Mucosa of rectum (tissue), 2 donors: ENCODE data around the gene CFAP410.
"Not testable (repeated sequence)": the region's sequence is repeated elsewhere in the genome, so short reads cannot be mapped to it uniquely, and the experiment has no call there.

Experiments used
- H3K27ac ChIP-seq, 2 donors: one replicate each; pipeline ENCODE4 v1.7.0; 2013; ENCODE audit warnings: inconsistent platforms in 2 of 2, low read depth in 2 of 2, low read length in 2 of 2
- H3K27me3 ChIP-seq, 2 donors: one replicate each; pipeline ENCODE4 v1.7.0; 2013; ENCODE audit warnings: low read length in 2 of 2; ENCODE audit not compliant: control insufficient read depth in 2 of 2, insufficient read depth in 2 of 2
- H3K36me3 ChIP-seq, 2 donors: one replicate each; pipeline ENCODE4 v1.7.0; 2013; ENCODE audit warnings: low read length in 2 of 2; ENCODE audit not compliant: control insufficient read depth in 2 of 2, insufficient read depth in 2 of 2
- H3K4me1 ChIP-seq, 2 donors: one replicate each; pipeline ENCODE4 v1.7.0; 2013; ENCODE audit warnings: low read length in 2 of 2, mild to moderate bottlenecking in 1 of 2; ENCODE audit not compliant: control insufficient read depth in 2 of 2, insufficient read depth in 2 of 2
- H3K4me3 ChIP-seq, 2 donors: one replicate each; pipeline ENCODE4 v1.7.0; 2013; ENCODE audit warnings: low read length in 2 of 2
- H3K9ac ChIP-seq, 2 donors: one replicate each; pipeline ENCODE4 v1.7.0; 2013; ENCODE audit warnings: low read length in 2 of 2, low read depth in 1 of 2, mild to moderate bottlenecking in 1 of 2
- H3K9me3 ChIP-seq, 2 donors: one replicate each; pipeline ENCODE4 v1.7.0; 2013; ENCODE audit warnings: low read length in 2 of 2; ENCODE audit not compliant: control insufficient read depth in 2 of 2
- donor health status: healthy.
- donor health status: Normal muscosa, but diverticular disease.

CFAP410 gene

GRCh38 chr21:44304877-44305293 lies 34.3 kb downstream of the CFAP410 start:
- H3K4me1 ChIP-seq: peaks cover 40 to 41% of the 10 kb centered on the region in 2 donors
- H3K9ac ChIP-seq: no peak overlapping the region
- H3K27ac ChIP-seq: peak overlapping the region in 1 of 2 donors; percentile 96
- no peaks in the 10 kb centered on the region for H3K27me3 ChIP-seq
- H3K9me3 ChIP-seq: no peaks in the 10 kb centered on the region
- H3K4me3 ChIP-seq: no peak overlapping the region
- H3K36me3 ChIP-seq: peaks cover 11 to 28% of the 10 kb centered on the region in 2 donors

- Histone ChIP-seq H3K9me3 (no peaks in the 10 kb centered on the region), H3K27ac (peak overlapping the region; percentile 96), H3K27me3 (no peaks in the 10 kb centered on the region), H3K9ac (peak overlapping the region; percentile 26 to 57), H3K4me1 (peaks cover 45 to 47% of the 10 kb centered on the region in 2 donors), H3K36me3 (peaks cover 9 to 24% of the 10 kb centered on the region in 2 donors), H3K4me3 (peak overlapping the region; percentile 11 to 26)
These were observed 35.1 kb downstream of the CFAP410 start for GRCh38 chr21:44304011-44304616.

- H3K4me1 ChIP-seq: peaks cover 47 to 48% of the 10 kb centered on the region in 2 donors
- H3K9ac ChIP-seq: peak overlapping the region; percentile 26 to 57
- peak overlapping the region in 1 of 2 donors; percentile 26 for H3K4me3 ChIP-seq
- no peaks in the 10 kb centered on the region for H3K27me3 ChIP-seq
- H3K27ac ChIP-seq: peak overlapping the region; percentile 96
- peaks cover 9 to 24% of the 10 kb centered on the region in 2 donors for H3K36me3 ChIP-seq
- H3K9me3 ChIP-seq: no peaks in the 10 kb centered on the region
These were observed 35.7 kb downstream of the CFAP410 start for GRCh38 chr21:44303490-44303981.

DNA sequence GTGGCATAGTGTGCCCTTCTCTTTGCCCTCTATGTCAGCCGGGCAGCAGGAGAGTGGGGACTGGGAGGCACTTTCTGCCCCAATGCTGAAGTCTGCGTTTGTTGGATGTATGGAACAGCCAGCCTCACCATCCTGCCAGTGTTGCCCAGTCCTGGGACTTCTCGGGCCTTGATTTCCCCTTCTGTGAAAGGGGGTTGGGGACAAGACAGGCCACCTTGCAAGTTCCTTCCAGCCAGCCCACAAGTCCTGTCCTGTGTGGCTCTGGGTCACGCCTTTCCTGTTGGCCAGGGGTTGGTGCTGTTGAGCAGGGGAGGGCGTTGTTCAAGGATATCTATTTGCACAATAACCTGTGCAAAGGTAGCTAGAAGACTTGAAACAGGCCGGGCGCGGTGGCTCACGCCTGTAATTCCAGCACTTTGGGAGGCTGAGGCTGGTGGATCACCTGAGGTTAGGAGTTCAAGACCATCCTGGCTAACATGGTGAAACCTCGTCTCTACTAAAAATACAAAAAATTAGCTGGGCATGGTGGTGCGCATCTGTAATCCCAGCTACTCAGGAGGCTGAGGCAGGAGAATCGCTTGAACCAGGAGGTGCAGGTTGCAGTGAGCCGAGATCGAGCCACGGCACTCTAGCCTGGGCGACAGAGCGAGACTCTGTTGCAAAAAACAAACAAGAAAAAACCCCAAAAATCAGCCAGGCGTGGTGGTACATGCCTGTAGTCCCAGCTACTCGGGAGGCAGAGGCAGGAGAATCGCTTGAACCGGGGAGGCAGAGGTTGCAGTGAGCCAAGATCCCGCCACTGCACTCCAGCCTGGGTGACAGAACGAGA lies 36.4 kb downstream of the CFAP410 start:
- H3K9me3 ChIP-seq, H3K27me3 ChIP-seq: not testable (repeated sequence)
- H3K36me3 ChIP-seq: peaks cover 9 to 18% of the 10 kb centered on the region in 2 donors
- peaks cover 48 to 52% of the 10 kb centered on the region in 2 donors for H3K4me1 ChIP-seq
- H3K27ac ChIP-seq: peak overlapping the region; percentile 96
- H3K9ac ChIP-seq: peak overlapping the region; percentile 60 to 82
- H3K4me3 ChIP-seq: peak overlapping the region; percentile 19 to 71

- no peaks in the 10 kb centered on the region for H3K9me3 ChIP-seq
- peak overlapping the region; percentile 96 for H3K27ac ChIP-seq
- H3K4me1 ChIP-seq: peaks cover 54 to 57% of the 10 kb centered on the region in 2 donors
- H3K27me3 ChIP-seq: no peaks in the 10 kb centered on the region
- H3K9ac ChIP-seq: peak overlapping the region; percentile 60 to 82
- H3K4me3 ChIP-seq: peak overlapping the region; percentile 71 to 73
- H3K36me3 ChIP-seq: peaks cover 4 to 11% of the 10 kb centered on the region in 2 donors
These were observed 37.2 kb downstream of the CFAP410 start for GRCh38 chr21:44301961-44302406.

GRCh38 chr21:44301141-44301540 lies 38.0 kb downstream of the CFAP410 start:
- peak overlapping the region; percentile 71 to 73 for H3K4me3 ChIP-seq
- H3K9ac ChIP-seq: peak overlapping the region; percentile 66 to 82
- peak overlapping the region; percentile 96 for H3K27ac ChIP-seq
- H3K4me1 ChIP-seq: peaks cover 54 to 57% of the 10 kb centered on the region in 2 donors
- no peaks in the 10 kb centered on the region for H3K9me3 ChIP-seq
- H3K36me3 ChIP-seq: peaks cover 0 to 5% of the 10 kb centered on the region in 2 donors
- no peaks in the 10 kb centered on the region for H3K27me3 ChIP-seq

DNA sequence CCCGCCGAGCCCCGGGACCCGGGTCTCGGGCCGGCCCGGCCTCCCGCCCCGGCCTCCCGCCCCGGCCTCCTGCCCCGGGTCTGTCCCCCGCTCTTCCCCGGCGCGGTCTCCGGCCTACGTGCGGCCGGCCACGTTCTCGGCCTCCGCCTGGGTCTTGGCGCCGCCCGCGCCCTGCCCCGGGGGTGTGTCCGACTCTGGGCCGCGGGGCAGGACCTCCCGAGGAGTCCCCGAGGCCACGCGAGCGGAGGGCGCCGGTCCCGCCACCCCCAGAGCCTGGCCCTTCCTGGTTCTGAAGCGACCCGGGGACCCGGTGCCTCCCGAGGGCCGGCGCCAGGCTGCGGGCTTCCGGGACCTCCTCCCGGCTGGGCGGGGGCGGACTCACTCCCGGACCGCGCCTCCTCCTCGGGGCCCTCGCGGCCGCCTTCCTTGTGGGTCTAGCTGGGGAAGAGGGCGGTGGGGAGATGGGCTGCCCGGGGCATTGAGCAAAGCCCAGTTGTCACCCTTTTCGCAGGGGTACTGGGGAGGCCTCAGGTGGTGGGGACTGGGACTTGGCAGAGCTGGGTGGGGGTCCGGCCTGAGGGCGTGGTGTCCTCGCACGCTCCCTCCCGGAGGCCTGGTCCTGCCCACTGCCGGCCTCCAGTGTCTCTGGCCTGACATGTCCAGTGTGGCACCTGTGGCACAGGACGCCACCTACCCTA lies 38.8 kb downstream of the CFAP410 start:
- H3K27ac ChIP-seq: peak overlapping the region; percentile 96
- peak overlapping the region; percentile 66 to 82 for H3K9ac ChIP-seq
- H3K4me1 ChIP-seq: peaks cover 53 to 57% of the 10 kb centered on the region in 2 donors
- peaks cover 0 to 2% of the 10 kb centered on the region in 2 donors for H3K36me3 ChIP-seq
- no peaks in the 10 kb centered on the region for H3K27me3 ChIP-seq
- no peaks in the 10 kb centered on the region for H3K9me3 ChIP-seq
- peak overlapping the region; percentile 71 to 73 for H3K4me3 ChIP-seq

- Histone ChIP-seq H3K4me3 (peak within 1 kb of the TSS; percentile 71 to 73), H3K4me1 (peaks cover 46 to 57% of the 10 kb centered on the region in 2 donors), H3K27me3 (no peaks in the 10 kb centered on the region), H3K27ac (peak within 1 kb of the TSS; percentile 96), H3K9ac (peak within 1 kb of the TSS; percentile 77 to 88), H3K36me3 (no peaks in the 10 kb centered on the region), H3K9me3 (no peaks in the 10 kb centered on the region)
These were observed 39.5 kb downstream of the CFAP410 start, which contains the start of gene PFKL for GRCh38 chr21:44299458-44300261. Gene PFKL (plus strand): TSS chr21:44300053. CDS start chr21:44300106, 53 bp downstream.

DNA sequence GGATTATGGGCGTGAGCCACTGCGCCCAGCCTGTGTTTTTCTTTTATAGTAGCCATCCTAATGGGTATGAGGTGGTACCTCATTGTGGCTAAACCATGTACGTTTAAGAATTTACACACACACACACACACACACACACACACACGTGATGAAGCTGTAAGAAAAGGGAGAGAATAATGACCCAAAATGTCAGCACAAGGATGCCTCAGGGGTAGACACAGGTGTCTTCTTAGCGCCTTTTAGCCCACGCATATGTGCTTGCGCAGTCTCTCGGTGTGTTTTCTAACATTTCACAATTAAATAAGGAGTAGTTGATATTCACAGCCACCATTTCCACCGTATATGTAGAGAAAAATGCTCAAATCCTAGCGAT lies 40.1 kb downstream of the CFAP410 start:
- Histone ChIP-seq H3K4me3 (peak overlapping the region; percentile 69 to 73), H3K27me3 (no peaks in the 10 kb centered on the region), H3K4me1 (peaks cover 40 to 53% of the 10 kb centered on the region in 2 donors), H3K27ac (peak overlapping the region; percentile 93 to 96), H3K9me3 (no peaks in the 10 kb centered on the region), H3K36me3 (no peaks in the 10 kb centered on the region), H3K9ac (peak overlapping the region; percentile 77 to 88)
